Activated T-helper 17 cell treated with anti-CD3 and anti-CD28 coated beads, Interleukin-2, amount 50 U/mL, for 72 hours (primary cell): Measurements from ENCODE around the gene STK17A. TPM values are rescaled to one million over a fixed set of nuclear protein-coding genes. Genes with fewer than 3 reads are reported as not detected.

Source experiments
- ATAC-seq: fragments of 150-1000 bp; cut with Tn5 transposase; replicated peaks from 2 replicates; pipeline ENCODE4 v1.10.0; 2021; ENCODE audit warnings: mild to moderate bottlenecking, moderate library complexity
- H3K27ac Mint-ChIP-seq: one replicate; pipeline ENCODE4 v1.8.0; 2022; ENCODE audit warnings: mixed read lengths
- H3K27me3 Mint-ChIP-seq: one replicate; pipeline ENCODE4 v1.8.0; 2022; ENCODE audit warnings: mixed read lengths
- H3K36me3 Mint-ChIP-seq: one replicate; pipeline ENCODE4 v1.8.0; 2022; ENCODE audit warnings: low read depth, mild to moderate bottlenecking, mixed read lengths
- H3K4me1 Mint-ChIP-seq: one replicate; pipeline ENCODE4 v1.8.0; 2022; ENCODE audit warnings: mixed read lengths
- H3K4me3 Mint-ChIP-seq: one replicate; pipeline ENCODE4 v1.8.0; 2022; ENCODE audit warnings: mild to moderate bottlenecking, mixed read lengths
- H3K9me3 Mint-ChIP-seq: one replicate; pipeline ENCODE4 v1.8.0; 2022; ENCODE audit warnings: mixed read lengths
- total RNA-seq, 2 donors: library from RNA; stranded (reverse); gene quantifications; one replicate each; pipeline ENCODE4 v1.2.3, GENCODE V29; 2022

STK17A gene
- 10 to 100 TPM; 47.6 to 71.7 TPM for total RNA-seq

DNA sequence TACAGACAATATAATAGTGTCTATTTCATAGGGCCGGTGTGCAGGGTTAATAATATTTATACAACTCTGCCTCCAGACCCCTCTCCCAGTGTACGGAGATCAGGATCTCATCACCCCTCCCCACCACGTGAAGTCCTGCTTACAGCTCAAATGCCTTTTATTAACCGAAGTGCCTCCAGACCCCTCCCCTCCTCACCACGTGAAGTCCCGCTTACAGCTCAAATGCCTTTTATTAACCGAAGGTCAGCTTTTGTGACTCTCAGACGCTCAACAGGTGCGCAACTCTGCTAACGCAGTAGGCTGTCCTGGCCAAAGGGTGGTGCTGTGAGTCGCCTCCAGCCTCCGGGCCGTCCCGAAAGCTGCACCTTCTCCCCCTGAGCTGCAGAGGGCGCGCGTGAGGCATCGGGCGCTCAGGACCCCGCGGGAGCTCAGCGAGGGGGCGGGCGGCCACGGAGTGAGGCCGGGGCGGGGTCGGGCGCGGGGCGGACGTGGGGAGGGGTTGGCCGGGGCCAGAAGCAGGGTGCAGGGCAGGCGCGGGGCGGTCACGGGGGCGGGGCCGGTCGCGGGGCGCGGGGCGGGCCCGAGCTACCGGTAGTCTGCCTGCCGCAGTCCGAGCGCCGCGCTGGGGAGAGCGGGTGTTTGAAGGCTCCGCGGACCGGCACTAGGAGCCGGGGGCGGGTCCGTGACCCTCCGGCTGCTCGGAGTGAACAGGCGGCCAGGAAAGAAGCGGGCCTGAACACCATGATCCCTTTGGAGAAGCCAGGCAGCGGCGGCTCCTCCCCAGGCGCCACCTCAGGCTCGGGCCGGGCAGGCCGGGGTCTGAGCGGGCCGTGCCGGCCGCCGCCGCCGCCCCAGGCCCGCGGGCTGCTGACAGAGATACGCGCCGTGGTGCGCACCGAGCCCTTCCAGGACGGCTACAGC lies at the start of gene STK17A:
Gene STK17A (plus strand): TSS at position 606 of the 921 bp plus-strand sequence. CDS start 136 bp downstream, at position 742.
- Mint-ChIP-seq H3K4me1 (peaks cover 9% of the 10 kb centered on the region), H3K9me3 (no peaks in the 10 kb centered on the region), H3K27ac (peak within 1 kb of the TSS; percentile 95), H3K27me3 (no peaks in the 10 kb centered on the region), H3K36me3 (peaks cover 27% of the 10 kb centered on the region), H3K4me3 (peak within 1 kb of the TSS; percentile 96)
- ATAC-seq: peak; percentile 78

DNA sequence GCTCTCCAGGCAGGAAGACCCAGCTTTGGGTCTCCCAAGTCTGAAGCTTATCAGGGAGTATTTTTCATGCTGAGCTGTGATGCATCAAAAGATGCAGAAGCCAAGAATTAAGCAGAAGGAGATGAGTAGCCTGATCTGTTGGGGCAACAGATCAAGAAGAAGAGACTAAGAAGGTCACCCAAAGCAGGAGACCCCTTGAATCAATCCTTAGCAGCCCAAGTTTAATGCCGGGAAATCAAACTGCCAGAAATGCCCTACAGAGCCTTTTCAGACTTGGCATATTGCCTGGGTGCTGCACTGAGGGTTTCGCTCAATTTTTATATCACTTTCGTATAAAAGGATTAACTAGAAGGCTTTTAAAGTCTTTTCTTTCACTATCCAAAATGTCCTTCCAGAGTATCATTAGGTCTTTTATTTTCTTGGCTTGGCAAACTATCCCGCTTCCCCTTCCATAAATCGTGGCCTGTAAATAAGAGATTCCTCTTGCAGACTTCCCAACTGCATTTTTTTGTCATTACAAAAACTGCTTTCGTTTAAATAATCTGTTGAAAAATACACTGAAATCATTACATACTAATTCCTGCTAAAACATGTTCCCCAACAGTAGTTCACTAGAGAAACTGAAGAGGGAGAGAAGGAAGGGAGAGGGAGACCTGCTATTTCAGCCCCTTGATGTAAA lies 49.0 kb upstream of the STK17A start:
- no peak overlapping the region for H3K27ac Mint-ChIP-seq
- no peaks in the 10 kb centered on the region for H3K9me3 Mint-ChIP-seq
- H3K27me3 Mint-ChIP-seq: no peaks in the 10 kb centered on the region
- no peaks in the 10 kb centered on the region for H3K36me3 Mint-ChIP-seq
- no peak overlapping the region for H3K4me3 Mint-ChIP-seq
- ATAC-seq: no peak
- no peaks in the 10 kb centered on the region for H3K4me1 Mint-ChIP-seq

DNA sequence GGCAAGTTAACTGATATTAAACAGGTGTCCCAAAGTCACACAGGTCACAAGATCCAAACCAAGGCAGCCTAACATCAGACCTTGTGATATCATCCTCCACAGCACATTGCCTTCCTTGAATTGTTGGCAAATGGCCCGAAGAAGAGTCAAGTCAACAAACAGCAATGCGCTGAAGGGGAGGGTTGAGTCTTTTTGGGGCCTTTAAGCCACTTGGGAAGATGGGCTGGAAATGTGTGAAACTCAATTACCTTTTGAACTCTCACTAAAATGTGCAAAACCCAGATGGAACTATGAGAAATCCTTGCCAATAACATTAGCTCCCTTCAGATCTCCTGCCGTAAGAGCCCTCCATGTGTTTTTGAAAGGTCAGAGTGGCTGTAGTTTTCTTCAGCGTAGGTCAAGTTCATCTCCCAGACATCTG lies 47.9 kb upstream of the STK17A start:
- no peaks in the 10 kb centered on the region for H3K4me1 Mint-ChIP-seq
- no peak overlapping the region for H3K4me3 Mint-ChIP-seq
- H3K27me3 Mint-ChIP-seq: no peaks in the 10 kb centered on the region
- H3K27ac Mint-ChIP-seq: no peak overlapping the region
- H3K9me3 Mint-ChIP-seq: no peaks in the 10 kb centered on the region
- ATAC-seq: no peak
- H3K36me3 Mint-ChIP-seq: no peaks in the 10 kb centered on the region

DNA sequence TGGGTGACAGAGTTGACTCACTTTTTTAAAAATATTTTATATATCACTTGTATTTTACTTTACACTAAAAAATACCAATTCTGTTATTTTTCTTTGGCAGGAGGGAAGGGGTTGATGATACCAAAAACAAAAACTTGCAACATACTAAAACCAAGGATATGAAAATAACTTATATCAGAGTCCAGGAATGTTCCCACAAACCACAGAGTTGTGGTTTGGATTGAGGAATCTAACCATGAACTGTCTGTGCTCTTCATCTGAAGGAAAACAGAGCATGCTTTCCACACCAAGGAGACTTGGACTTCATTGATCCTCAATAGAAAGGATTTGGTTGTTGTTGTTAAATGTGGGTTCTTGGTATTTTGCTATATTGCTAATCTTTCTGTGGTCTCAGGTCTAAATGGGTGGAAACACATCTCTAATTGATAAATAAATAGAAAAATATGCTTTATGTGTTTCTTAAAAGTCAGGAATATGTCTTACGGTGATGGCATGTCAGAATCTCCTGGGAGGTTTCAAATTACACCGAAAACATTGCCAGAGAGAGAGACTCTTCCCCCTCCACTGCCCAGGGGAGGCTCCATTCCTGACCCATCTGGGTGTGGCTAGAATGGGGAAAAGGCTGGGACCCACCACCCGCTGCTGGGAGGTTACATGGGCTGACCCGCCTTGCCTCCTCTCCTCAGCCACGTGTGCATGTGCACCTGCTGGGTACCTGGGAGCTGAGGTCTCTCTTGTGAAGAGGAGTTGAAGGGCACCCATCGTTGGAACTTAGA lies 46.9 kb upstream of the STK17A start:
- ATAC-seq: no peak
- Mint-ChIP-seq H3K9me3 (no peaks in the 10 kb centered on the region), H3K36me3 (no peaks in the 10 kb centered on the region), H3K4me3 (no peak overlapping the region), H3K27me3 (no peaks in the 10 kb centered on the region), H3K27ac (no peak overlapping the region), H3K4me1 (no peaks in the 10 kb centered on the region)

DNA sequence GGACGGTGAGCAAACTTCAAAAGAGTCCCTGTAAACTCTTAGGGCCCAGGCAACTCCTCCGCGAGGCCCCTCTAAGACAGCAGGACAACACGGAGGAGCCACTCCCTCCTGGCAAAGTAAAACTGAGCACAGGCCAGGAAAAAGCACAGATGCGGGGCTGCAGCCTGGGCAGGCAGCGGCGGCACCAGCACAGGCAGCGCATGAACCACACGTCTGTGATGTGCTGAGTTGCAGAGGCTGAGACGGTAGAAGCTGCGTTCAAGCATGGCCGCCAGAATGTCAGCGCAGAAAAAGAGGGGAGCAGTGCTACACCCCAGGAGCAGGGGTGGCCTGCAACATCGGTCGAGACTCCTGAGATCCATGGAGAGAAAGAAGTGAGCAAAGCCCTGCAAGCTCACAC lies 46.1 kb upstream of the STK17A start:
- Mint-ChIP-seq H3K9me3 (no peaks in the 10 kb centered on the region), H3K4me3 (no peak overlapping the region), H3K27me3 (peaks cover 3% of the 10 kb centered on the region), H3K36me3 (no peaks in the 10 kb centered on the region), H3K27ac (no peak overlapping the region), H3K4me1 (no peaks in the 10 kb centered on the region)
- ATAC-seq: no peak

DNA sequence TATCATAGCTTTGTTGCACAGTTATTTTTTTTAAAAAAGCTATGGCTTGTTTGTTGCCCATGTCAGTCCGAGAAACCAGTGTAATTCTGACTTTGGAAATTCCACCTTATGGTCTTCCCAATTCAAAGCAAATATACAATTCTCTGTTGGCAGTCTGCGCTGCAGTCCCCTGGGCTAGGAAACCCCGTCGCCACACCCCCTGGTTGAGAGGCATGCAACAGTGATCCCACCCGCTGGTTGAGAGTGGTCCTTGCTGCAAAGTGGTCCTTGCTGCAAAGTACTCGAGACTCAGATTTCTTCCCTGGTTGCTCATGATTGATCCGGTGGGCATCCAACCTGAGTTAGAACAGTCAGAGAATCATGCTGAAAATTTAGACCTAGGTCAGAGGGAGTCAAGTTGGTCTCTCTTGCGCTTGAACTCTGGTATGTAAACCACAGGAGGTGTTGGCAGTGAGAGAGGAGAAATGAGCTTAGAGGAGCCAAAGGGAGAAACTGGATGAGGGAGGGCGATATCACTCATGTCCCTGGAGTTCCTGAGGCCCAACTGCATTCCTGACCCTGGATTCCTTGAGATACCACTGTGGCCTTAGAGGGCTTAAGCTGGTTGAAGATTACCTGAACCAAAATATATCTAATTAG lies 45.0 kb upstream of the STK17A start:
- H3K9me3 Mint-ChIP-seq: no peaks in the 10 kb centered on the region
- H3K36me3 Mint-ChIP-seq: no peaks in the 10 kb centered on the region
- no peak overlapping the region for H3K27ac Mint-ChIP-seq
- no peak overlapping the region for H3K4me3 Mint-ChIP-seq
- H3K4me1 Mint-ChIP-seq: no peaks in the 10 kb centered on the region
- peaks cover 6% of the 10 kb centered on the region for H3K27me3 Mint-ChIP-seq
- ATAC-seq: no peak

DNA sequence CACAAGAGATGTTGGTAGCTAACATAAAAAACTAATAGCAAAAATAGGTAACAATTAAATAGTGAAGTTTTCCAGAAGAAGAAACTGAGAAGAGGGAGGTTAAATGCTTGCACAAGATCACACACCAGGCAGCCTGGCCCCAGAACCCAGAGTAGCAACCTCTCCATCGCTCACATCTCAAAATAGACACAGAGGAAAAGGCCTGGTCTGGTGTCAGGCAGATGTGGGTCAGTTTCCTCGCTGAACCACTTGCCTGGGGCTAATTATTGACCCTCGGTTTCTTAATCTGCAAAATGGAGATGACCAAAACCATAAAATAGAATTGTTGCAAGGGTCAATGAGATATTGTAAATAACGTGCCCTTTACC lies 44.5 kb upstream of the STK17A start:
- Mint-ChIP-seq H3K9me3 (no peaks in the 10 kb centered on the region), H3K27ac (no peak overlapping the region), H3K4me3 (no peak overlapping the region), H3K27me3 (peaks cover 6% of the 10 kb centered on the region), H3K36me3 (no peaks in the 10 kb centered on the region), H3K4me1 (no peaks in the 10 kb centered on the region)
- no peak for ATAC-seq

DNA sequence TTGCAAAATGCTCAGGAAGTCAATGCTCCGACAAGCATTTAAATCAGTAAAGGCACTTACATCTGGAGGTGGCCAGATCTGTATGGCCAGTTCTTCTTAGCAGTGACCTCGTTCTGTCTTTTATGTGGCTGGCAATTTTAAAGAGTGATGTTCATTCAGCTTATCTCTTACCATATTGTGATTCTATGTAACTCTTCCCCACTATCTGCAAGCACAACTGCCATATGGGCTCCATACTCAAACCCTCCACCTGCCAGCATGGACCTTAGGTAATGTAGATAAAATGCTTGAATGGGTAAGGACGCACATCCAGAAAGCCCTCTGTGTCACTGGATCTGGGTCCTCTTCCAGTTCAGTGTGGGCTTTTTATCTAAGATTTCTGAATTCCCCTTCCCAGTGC lies 42.4 kb upstream of the STK17A start:
- no peak for ATAC-seq
- H3K27me3 Mint-ChIP-seq: peaks cover 6% of the 10 kb centered on the region
- H3K4me3 Mint-ChIP-seq: no peak overlapping the region
- no peaks in the 10 kb centered on the region for H3K36me3 Mint-ChIP-seq
- H3K4me1 Mint-ChIP-seq: no peaks in the 10 kb centered on the region
- H3K27ac Mint-ChIP-seq: no peak overlapping the region
- no peaks in the 10 kb centered on the region for H3K9me3 Mint-ChIP-seq

DNA sequence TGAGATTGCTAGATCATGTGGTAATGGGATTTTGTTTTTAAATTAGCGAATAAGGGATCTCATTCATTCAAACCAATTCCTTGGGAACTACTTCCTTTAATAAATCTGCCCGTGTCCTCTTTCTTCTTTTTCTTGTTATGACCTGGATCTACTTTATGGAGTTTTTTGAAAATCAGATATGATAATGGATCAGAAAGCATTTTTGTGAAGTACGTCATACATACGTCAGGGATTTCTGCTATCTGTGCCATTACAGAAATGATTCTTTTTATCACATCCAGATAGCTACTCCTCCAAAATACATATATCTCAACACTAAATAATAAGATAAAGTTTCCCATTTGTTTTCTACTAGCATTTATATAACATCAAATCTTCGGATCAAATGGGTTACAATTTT lies 40.2 kb upstream of the STK17A start:
- H3K4me3 Mint-ChIP-seq: no peak overlapping the region
- H3K36me3 Mint-ChIP-seq: no peaks in the 10 kb centered on the region
- ATAC-seq: no peak
- no peaks in the 10 kb centered on the region for H3K9me3 Mint-ChIP-seq
- no peaks in the 10 kb centered on the region for H3K4me1 Mint-ChIP-seq
- H3K27ac Mint-ChIP-seq: no peak overlapping the region
- peaks cover 6% of the 10 kb centered on the region for H3K27me3 Mint-ChIP-seq

DNA sequence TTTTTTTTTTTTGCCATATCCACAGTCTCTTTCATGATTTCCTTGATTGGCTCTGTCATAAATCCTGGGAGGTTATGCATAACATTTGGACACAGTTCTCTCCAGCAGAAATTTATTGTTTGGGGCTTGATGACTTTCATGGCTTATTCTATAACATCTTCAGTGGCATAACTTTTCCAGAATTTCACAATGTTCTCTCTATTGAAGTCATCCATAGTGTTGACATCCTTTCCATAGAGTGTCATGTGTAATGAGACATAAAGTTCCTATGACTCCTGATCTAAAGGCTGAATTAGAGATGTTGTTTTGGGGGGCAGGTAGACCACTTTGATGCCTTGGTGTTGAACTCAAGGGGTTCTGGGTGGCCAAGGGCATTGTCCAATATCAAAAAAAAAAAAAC lies 36.7 kb upstream of the STK17A start:
- H3K36me3 Mint-ChIP-seq: no peaks in the 10 kb centered on the region
- ATAC-seq: no peak
- H3K9me3 Mint-ChIP-seq: no peaks in the 10 kb centered on the region
- no peaks in the 10 kb centered on the region for H3K4me1 Mint-ChIP-seq
- peaks cover 4% of the 10 kb centered on the region for H3K27me3 Mint-ChIP-seq
- no peak overlapping the region for H3K27ac Mint-ChIP-seq
- H3K4me3 Mint-ChIP-seq: no peak overlapping the region

DNA sequence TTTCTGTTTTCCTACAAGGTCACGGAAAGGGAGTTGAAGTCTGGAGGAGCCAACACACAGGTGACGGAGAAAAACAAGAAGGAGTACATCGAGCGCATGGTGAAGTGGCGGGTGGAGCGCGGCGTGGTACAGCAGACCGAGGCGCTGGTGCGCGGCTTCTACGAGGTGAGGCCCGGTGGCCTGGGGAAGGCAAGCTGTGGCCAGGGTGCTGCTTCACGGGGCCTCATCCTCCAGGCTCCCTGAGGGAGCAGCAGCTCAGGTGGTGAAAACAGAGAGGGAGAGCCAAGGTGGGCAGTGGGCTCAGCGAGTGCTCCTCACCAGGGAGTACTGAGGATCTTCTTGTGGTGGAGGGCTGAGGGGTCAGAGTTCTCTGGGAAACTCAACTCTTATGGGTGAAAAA lies 32.5 kb upstream of the STK17A start:
- Mint-ChIP-seq H3K27me3 (no peaks in the 10 kb centered on the region), H3K4me3 (no peak overlapping the region), H3K4me1 (peaks cover 9% of the 10 kb centered on the region), H3K36me3 (no peaks in the 10 kb centered on the region), H3K9me3 (no peaks in the 10 kb centered on the region), H3K27ac (no peak overlapping the region)
- ATAC-seq: no peak

DNA sequence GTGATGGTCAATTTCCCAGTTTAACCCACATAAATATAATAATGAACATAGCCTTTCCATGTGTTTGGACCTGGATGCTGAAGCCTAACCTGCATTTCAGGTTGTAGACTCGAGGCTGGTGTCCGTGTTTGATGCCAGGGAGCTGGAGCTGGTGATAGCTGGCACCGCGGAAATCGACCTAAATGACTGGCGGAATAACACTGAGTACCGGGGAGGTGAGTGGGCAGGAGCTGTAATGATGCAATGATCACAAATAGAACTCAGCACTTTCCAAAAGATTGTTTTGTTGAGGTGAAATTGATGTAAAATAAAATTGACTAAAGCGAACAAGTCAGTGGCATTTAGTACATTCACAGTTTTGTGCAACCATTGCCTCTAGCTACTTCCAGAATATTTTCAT lies 30.8 kb upstream of the STK17A start:
- H3K27me3 Mint-ChIP-seq: peaks cover 4% of the 10 kb centered on the region
- no peak for ATAC-seq
- peaks cover 15% of the 10 kb centered on the region for H3K4me1 Mint-ChIP-seq

DNA sequence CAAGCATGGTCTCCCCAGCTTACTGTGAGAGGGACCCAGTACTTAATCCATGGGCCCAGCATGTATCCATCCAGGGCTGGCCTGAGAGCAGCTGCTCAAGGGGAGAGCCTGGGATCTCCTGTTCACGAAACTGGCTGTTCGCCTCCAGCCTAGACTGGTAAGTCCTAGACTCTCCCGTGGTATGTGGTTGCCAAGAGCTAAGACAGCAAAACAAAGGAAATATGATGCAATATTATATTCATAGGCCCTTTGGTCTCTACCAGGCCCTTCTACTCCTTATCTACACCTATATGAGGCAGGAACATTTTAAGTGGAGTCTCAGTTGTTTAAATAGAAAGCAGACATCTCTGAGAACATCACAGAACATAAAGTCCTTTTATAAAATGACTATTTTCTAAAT lies 28.9 kb upstream of the STK17A start:
- H3K4me3 Mint-ChIP-seq: peak overlapping the region; percentile 52
- peak overlapping the region; percentile 49 for H3K27ac Mint-ChIP-seq

More for the DNA sequence above, 30.8 kb upstream of the STK17A start:
- no peak overlapping the region for H3K27ac Mint-ChIP-seq
- H3K9me3 Mint-ChIP-seq: no peaks in the 10 kb centered on the region
- no peak overlapping the region for H3K4me3 Mint-ChIP-seq
- H3K36me3 Mint-ChIP-seq: no peaks in the 10 kb centered on the region

DNA sequence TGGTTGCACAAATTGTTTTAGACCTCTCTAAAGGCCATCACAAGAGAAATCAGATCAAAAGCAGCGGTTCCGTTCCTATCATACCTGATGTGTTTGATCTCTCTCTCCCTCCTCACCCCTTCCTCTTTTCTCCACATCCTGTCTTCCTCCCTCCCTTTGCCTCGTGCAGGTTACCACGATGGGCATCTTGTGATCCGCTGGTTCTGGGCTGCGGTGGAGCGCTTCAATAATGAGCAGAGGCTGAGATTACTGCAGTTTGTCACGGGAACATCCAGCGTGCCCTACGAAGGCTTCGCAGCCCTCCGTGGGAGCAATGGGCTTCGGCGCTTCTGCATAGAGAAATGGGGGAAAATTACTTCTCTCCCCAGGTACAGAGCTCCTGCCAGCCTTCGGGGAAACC lies 28.5 kb upstream of the STK17A start:
- Mint-ChIP-seq H3K27me3 (peaks cover 4% of the 10 kb centered on the region), H3K4me1 (peaks cover 15% of the 10 kb centered on the region), H3K36me3 (no peaks in the 10 kb centered on the region), H3K9me3 (no peaks in the 10 kb centered on the region), H3K4me3 (peak overlapping the region; percentile 52), H3K27ac (peak overlapping the region; percentile 49)
- ATAC-seq: peak; percentile 52

More for the DNA sequence above, 28.9 kb upstream of the STK17A start:
- H3K36me3 Mint-ChIP-seq: no peaks in the 10 kb centered on the region
- peaks cover 4% of the 10 kb centered on the region for H3K27me3 Mint-ChIP-seq
- peak; percentile 67 for ATAC-seq
- no peaks in the 10 kb centered on the region for H3K9me3 Mint-ChIP-seq
- H3K4me1 Mint-ChIP-seq: peaks cover 15% of the 10 kb centered on the region
